SJCRH30 (cell line): Measurements from ENCODE around the gene HOXD8. TPM values are rescaled to one million over a fixed set of nuclear protein-coding genes. Genes with fewer than 3 reads are reported as not detected.

Source experiments
- DNase-seq, 2 experiments: peaks; one replicate each; pipeline ENCODE4 v3.0.0-alpha.2; 2015 to 2020
- H3K27ac ChIP-seq: fragments of 250-450 bp; sonication (Bioruptor Pico); 2 replicates; pipeline ENCODE4 v1.5.1; 2020; ENCODE audit warnings: mild to moderate bottlenecking, moderate library complexity
- H3K27me3 ChIP-seq: fragments of 250-450 bp; sonication (Bioruptor Pico); 2 replicates; pipeline ENCODE4 v1.5.1; 2020; ENCODE audit warnings: mild to moderate bottlenecking, moderate library complexity
- H3K36me3 ChIP-seq: fragments of 250-450 bp; sonication (Bioruptor Pico); 2 replicates; pipeline ENCODE4 v1.5.1; 2020; ENCODE audit warnings: mild to moderate bottlenecking, moderate library complexity
- H3K4me1 ChIP-seq: fragments of 250-450 bp; sonication (Bioruptor Pico); 2 replicates; pipeline ENCODE4 v1.5.1; 2020; ENCODE audit warnings: mild to moderate bottlenecking, moderate library complexity
- H3K4me3 ChIP-seq: fragments of 250-450 bp; sonication (Bioruptor Pico); 2 replicates; pipeline ENCODE4 v1.5.1; 2020; ENCODE audit warnings: mild to moderate bottlenecking, moderate library complexity
- H3K9me3 ChIP-seq: fragments of 250-450 bp; sonication (Bioruptor Pico); replicated peaks from 2 replicates; pipeline ENCODE4 v1.5.1; 2020; ENCODE audit warnings: mild to moderate bottlenecking, moderate library complexity
- total RNA-seq: library from RNA; depleted of rRNA; stranded (reverse); fragments of >200 nt; shearing (Covaris generic); gene quantifications from 2 replicates; pipeline ENCODE4 v1.2.3, GENCODE V29; 2014

Gene HOXD8
- total RNA-seq, 1 experiment from 2014 or later, result 9.9 TPM

GRCh38 chr2:176123411-176124109 lies 5.9 kb upstream of the HOXD8 start:
- H3K9me3 ChIP-seq, result no peaks in the 10 kb centered on the region
- no peaks in the 10 kb centered on the region for H3K4me1 ChIP-seq
- peak overlapping the region; percentile 80 for H3K4me3 ChIP-seq
- H3K27ac ChIP-seq, result no peak overlapping the region; the same call in 1 of the 2 replicates
- no peaks in the 10 kb centered on the region for H3K27me3 ChIP-seq
- no peaks in the 10 kb centered on the region for H3K36me3 ChIP-seq
- DNase-seq, result no peak

GRCh38 chr2:176124110-176124946 lies 5.2 kb upstream of the HOXD8 start:
- Histone ChIP-seq H3K9me3 (no peaks in the 10 kb centered on the region), H3K27ac (no peak overlapping the region), H3K36me3 (no peaks in the 10 kb centered on the region), H3K4me1 (no peaks in the 10 kb centered on the region), H3K4me3 (no peak overlapping the region), H3K27me3 (no peaks in the 10 kb centered on the region)
- no peak for DNase-seq

- no peaks in the 10 kb centered on the region for H3K27me3 ChIP-seq
- no peak overlapping the region for H3K27ac ChIP-seq
- no peaks in the 10 kb centered on the region for H3K36me3 ChIP-seq
- DNase-seq, result no peak
- no peaks in the 10 kb centered on the region for H3K9me3 ChIP-seq
- H3K4me1 ChIP-seq, result no peaks in the 10 kb centered on the region
- no peak overlapping the region for H3K4me3 ChIP-seq
These were observed 4.3 kb upstream of the HOXD8 start for GRCh38 chr2:176124947-176125771.

- no peak for DNase-seq
- Histone ChIP-seq H3K4me1 (no peaks in the 10 kb centered on the region), H3K36me3 (no peaks in the 10 kb centered on the region), H3K27me3 (no peaks in the 10 kb centered on the region), H3K4me3 (no peak overlapping the region), H3K27ac (no peak overlapping the region), H3K9me3 (no peaks in the 10 kb centered on the region)
These were observed 3.8 kb upstream of the HOXD8 start for GRCh38 chr2:176125772-176126054.

GRCh38 chr2:176126929-176127773 lies 2.4 kb upstream of the HOXD8 start:
- Histone ChIP-seq H3K36me3 (no peaks in the 10 kb centered on the region), H3K27ac (no peak overlapping the region), H3K4me1 (no peaks in the 10 kb centered on the region), H3K9me3 (no peaks in the 10 kb centered on the region), H3K4me3 (no peak overlapping the region), H3K27me3 (no peaks in the 10 kb centered on the region)
- DNase-seq, result peak; percentile 44 to 75

GRCh38 chr2:176127774-176128072 lies 1.8 kb upstream of the HOXD8 start:
- H3K4me1 ChIP-seq, result peaks cover under 1% of the 10 kb centered on the region; the same call in 1 of the 2 replicates
- H3K27ac ChIP-seq, result no peak overlapping the region
- no peak for DNase-seq
- H3K27me3 ChIP-seq, result no peaks in the 10 kb centered on the region
- no peaks in the 10 kb centered on the region for H3K9me3 ChIP-seq
- H3K4me3 ChIP-seq, result no peak overlapping the region
- H3K36me3 ChIP-seq, result no peaks in the 10 kb centered on the region

GRCh38 chr2:176128172-176128981 lies 1.1 kb upstream of the HOXD8 start:
- peaks cover 7% of the 10 kb centered on the region; the same call in 1 of the 2 replicates for H3K4me1 ChIP-seq
- DNase-seq, result no peak
- no peak overlapping the region for H3K27ac ChIP-seq
- no peak overlapping the region for H3K4me3 ChIP-seq
- no peaks in the 10 kb centered on the region for H3K36me3 ChIP-seq
- H3K9me3 ChIP-seq, result no peaks in the 10 kb centered on the region
- H3K27me3 ChIP-seq, result no peaks in the 10 kb centered on the region

- H3K4me1 ChIP-seq, result peaks cover 11% of the 10 kb centered on the region; the same call in 1 of the 2 replicates
- no peaks in the 10 kb centered on the region for H3K36me3 ChIP-seq
- no peaks in the 10 kb centered on the region for H3K27me3 ChIP-seq
- H3K4me3 ChIP-seq, result peak overlapping the region; percentile 73
- H3K9me3 ChIP-seq, result no peaks in the 10 kb centered on the region
- DNase-seq, result peak; percentile 51 to 66
- no peak overlapping the region for H3K27ac ChIP-seq
These were observed 275 bp downstream of the HOXD8 start for GRCh38 chr2:176129813-176130146.

GRCh38 chr2:176130147-176130956 lies 847 bp downstream of the HOXD8 start:
- DNase-seq, result peak; percentile 52 to 53
- peaks cover 11% of the 10 kb centered on the region; the same call in 1 of the 2 replicates for H3K4me1 ChIP-seq
- peak overlapping the region; percentile 73 for H3K4me3 ChIP-seq
- H3K27ac ChIP-seq, result no peak overlapping the region; the same call in 1 of the 2 replicates
- H3K36me3 ChIP-seq, result no peaks in the 10 kb centered on the region
- no peaks in the 10 kb centered on the region for H3K9me3 ChIP-seq
- H3K27me3 ChIP-seq, result no peaks in the 10 kb centered on the region

- DNase-seq, result no peak
- Histone ChIP-seq H3K4me1 (peaks cover 11% of the 10 kb centered on the region; the same call in 1 of the 2 replicates), H3K36me3 (no peaks in the 10 kb centered on the region), H3K27me3 (no peaks in the 10 kb centered on the region), H3K27ac (no peak overlapping the region), H3K9me3 (no peaks in the 10 kb centered on the region), H3K4me3 (peak overlapping the region; percentile 73)
These were observed 1.7 kb downstream of the HOXD8 start for GRCh38 chr2:176130957-176131847.

- Histone ChIP-seq H3K27me3 (no peaks in the 10 kb centered on the region), H3K36me3 (no peaks in the 10 kb centered on the region), H3K4me3 (peak overlapping the region; percentile 42), H3K4me1 (peaks cover 11% of the 10 kb centered on the region; the same call in 1 of the 2 replicates), H3K9me3 (no peaks in the 10 kb centered on the region), H3K27ac (no peak overlapping the region)
- DNase-seq, result no peak
These were observed 2.3 kb downstream of the HOXD8 start for GRCh38 chr2:176131848-176132158.
